SK-N-SH treated with all-trans-retinoic acid at 6 μM for 48 hours (cell line): Measurements from ENCODE around the gene GBX1.

Source experiments
- ATAC-seq: fragments of 200-7000 bp; cut with Tn5 transposase; 3 replicates; pipeline ENCODE4 v1.9.1; 2020; ENCODE audit warnings: mild to moderate bottlenecking, moderate library complexity
- ARNTL ChIP-seq: fragments of 450-650 bp; formaldehyde crosslinking; IDR thresholded peaks from 2 replicates; pipeline ENCODE4 v1.5.0; 2020; ENCODE audit warnings: low read depth, mild to moderate bottlenecking, moderate library complexity, borderline replicate concordance
- BACH2 ChIP-seq: fragments of 250-450 bp; sonication (Bioruptor Pico); IDR thresholded peaks from 2 replicates; pipeline ENCODE4 v1.9.0; 2021; ENCODE audit warnings: mild to moderate bottlenecking, borderline replicate concordance
- CSDC2 ChIP-seq: fragments of 250-450 bp; sonication (Bioruptor Pico); IDR thresholded peaks from 2 replicates; pipeline ENCODE4 v1.5.0; 2020; ENCODE audit warnings: mild to moderate bottlenecking, moderate library complexity
- ESRRG ChIP-seq: fragments of 250-450 bp; sonication (Bioruptor Pico); IDR thresholded peaks from 2 replicates; pipeline ENCODE4 v1.6.1; 2021; ENCODE audit warnings: mild to moderate bottlenecking
- GLIS3 ChIP-seq: fragments of 250-450 bp; sonication (Bioruptor Pico); IDR thresholded peaks from 2 replicates; pipeline ENCODE4 v1.5.0; 2020; ENCODE audit warnings: mild to moderate bottlenecking, moderate library complexity
- ISL1 ChIP-seq: fragments of 250-450 bp; sonication (Bioruptor Pico); IDR thresholded peaks from 2 replicates; pipeline ENCODE4 v2.1.2; 2022; ENCODE audit warnings: mild to moderate bottlenecking, moderate library complexity
- OSR1 ChIP-seq: fragments of 250-450 bp; sonication (Bioruptor Pico); IDR thresholded peaks from 2 replicates; pipeline ENCODE4 v1.8.0; 2022; ENCODE audit warnings: moderate library complexity, mild to moderate bottlenecking, inconsistent platforms
- RARB ChIP-seq: fragments of 250-450 bp; sonication (Bioruptor Pico); IDR thresholded peaks from 2 replicates; pipeline ENCODE4 v1.8.0; 2021; ENCODE audit warnings: mild to moderate bottlenecking, moderate library complexity
- SNAI2 ChIP-seq: fragments of 250-450 bp; sonication (Bioruptor Pico); IDR thresholded peaks from 2 replicates; pipeline ENCODE4 v1.5.0; 2020; ENCODE audit warnings: mild to moderate bottlenecking, moderate library complexity
- TCF4 ChIP-seq: fragments of 250-450 bp; sonication (Bioruptor Pico); IDR thresholded peaks from 2 replicates; pipeline ENCODE4 v1.8.0; 2021; ENCODE audit warnings: mild to moderate bottlenecking, moderate library complexity, borderline replicate concordance
- TOX ChIP-seq: fragments of 250-450 bp; sonication (Bioruptor Pico); IDR thresholded peaks from 2 replicates; pipeline ENCODE4 v1.8.0; 2021; ENCODE audit warnings: mild to moderate bottlenecking, moderate library complexity, borderline replicate concordance
- TSHZ2 ChIP-seq: fragments of 250-450 bp; sonication (Bioruptor Pico); IDR thresholded peaks from 2 replicates; pipeline ENCODE4 v1.5.0; 2020; ENCODE audit warnings: mild to moderate bottlenecking, moderate library complexity
- ZC3H10 ChIP-seq: fragments of 250-450 bp; sonication (Bioruptor Pico); IDR thresholded peaks from 2 replicates; pipeline ENCODE4 v1.5.1; 2021; ENCODE audit warnings: mild to moderate bottlenecking, moderate library complexity
- ZFP3 ChIP-seq: fragments of 250-450 bp; sonication (Bioruptor Pico); IDR thresholded peaks from 2 replicates; pipeline ENCODE4 v1.5.0; 2020; ENCODE audit warnings: mild to moderate bottlenecking, moderate library complexity
- ZFP30 ChIP-seq: fragments of 450-650 bp; formaldehyde crosslinking; IDR thresholded peaks from 2 replicates; pipeline ENCODE4 v1.5.0; 2022; ENCODE audit warnings: mild to moderate bottlenecking, moderate library complexity
- ZNF565 ChIP-seq: fragments of 450-650 bp; formaldehyde crosslinking; conservative IDR thresholded peaks from 2 replicates; pipeline ENCODE4 v1.5.0; 2020; ENCODE audit warnings: low read depth, mild to moderate bottlenecking, moderate library complexity
- ZNF70 ChIP-seq: fragments of 450-650 bp; formaldehyde crosslinking; IDR thresholded peaks from 2 replicates; pipeline ENCODE4 v1.5.0; 2020; ENCODE audit warnings: mild to moderate bottlenecking, moderate library complexity
- ZNF8 ChIP-seq: fragments of 450-650 bp; formaldehyde crosslinking; IDR thresholded peaks from 2 replicates; pipeline ENCODE4 v1.5.0; 2020; ENCODE audit warnings: mild to moderate bottlenecking, moderate library complexity
- TF ChIP-seq, protein P1 (sequence below): fragments of 250-450 bp; sonication (Bioruptor Pico); IDR thresholded peaks from 2 replicates; pipeline ENCODE4 v1.8.0; 2020; ENCODE audit warnings: mild to moderate bottlenecking, moderate library complexity, borderline replicate concordance
- TF ChIP-seq, protein P2 (sequence below): fragments of 250-450 bp; sonication (Bioruptor Pico); IDR thresholded peaks from 2 replicates; pipeline ENCODE4 v1.5.1; 2021; ENCODE audit warnings: mild to moderate bottlenecking, moderate library complexity
- TF ChIP-seq, protein P3 (sequence below): fragments of 250-450 bp; sonication (Bioruptor Pico); IDR thresholded peaks from 2 replicates; pipeline ENCODE4 v1.8.0; 2021; ENCODE audit warnings: low read depth, mild to moderate bottlenecking, moderate library complexity, borderline replicate concordance

GBX1 gene

DNA sequence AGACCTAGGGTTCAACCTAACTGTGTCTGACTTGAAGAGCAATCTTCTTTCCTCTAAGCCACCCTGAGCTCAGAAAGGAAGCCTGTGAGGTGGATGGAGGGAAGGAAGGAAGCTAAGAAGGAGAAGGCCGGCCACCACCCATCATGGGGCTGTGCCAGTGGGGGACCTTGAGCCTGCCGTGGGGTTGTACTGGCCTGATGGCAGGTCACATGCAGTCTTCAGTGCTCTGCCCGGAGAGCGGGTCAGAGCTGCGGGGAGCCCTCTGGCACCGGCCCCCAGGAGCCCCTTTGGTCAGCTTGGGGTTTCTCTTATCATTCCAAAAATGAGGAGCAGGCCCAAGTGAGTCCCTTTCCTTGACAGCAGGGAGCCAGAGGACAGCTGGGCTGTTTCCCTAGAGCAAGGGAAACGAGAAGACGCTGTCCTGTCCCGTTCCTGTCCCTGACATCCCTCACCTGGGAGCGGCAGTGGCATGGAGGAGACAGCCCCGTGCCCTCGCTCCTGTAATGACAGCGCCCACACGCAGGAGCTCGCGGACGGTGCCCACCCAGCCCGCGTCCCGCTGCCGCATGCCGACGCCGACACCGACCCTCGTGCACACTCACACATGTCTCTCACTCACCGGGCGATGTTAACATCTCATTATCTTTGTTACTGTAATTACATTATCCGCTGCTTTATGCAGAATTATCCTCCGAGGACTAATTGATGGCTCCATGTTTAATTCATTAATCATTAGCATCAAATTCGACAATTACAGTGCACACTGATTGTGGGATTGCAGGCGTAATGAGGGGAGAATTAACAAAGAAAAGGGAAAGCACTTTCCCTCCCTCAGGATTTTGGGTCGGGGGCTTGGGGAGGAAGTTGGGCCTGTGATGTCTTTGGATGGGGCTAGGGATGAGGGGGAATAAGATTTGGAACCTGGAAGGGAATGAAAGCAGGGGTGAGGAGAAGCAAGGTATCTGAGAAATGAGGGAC is 31.3 kb downstream of the GBX1 start:
- no peak for ATAC-seq
- no peak for TF ChIP-seq BACH2 (CRISPR knock-in tag)
- no peak for TF ChIP-seq OSR1 (CRISPR knock-in tag)
- TF ChIP-seq ESRRG: no peak
- TF ChIP-seq, protein P1, sequence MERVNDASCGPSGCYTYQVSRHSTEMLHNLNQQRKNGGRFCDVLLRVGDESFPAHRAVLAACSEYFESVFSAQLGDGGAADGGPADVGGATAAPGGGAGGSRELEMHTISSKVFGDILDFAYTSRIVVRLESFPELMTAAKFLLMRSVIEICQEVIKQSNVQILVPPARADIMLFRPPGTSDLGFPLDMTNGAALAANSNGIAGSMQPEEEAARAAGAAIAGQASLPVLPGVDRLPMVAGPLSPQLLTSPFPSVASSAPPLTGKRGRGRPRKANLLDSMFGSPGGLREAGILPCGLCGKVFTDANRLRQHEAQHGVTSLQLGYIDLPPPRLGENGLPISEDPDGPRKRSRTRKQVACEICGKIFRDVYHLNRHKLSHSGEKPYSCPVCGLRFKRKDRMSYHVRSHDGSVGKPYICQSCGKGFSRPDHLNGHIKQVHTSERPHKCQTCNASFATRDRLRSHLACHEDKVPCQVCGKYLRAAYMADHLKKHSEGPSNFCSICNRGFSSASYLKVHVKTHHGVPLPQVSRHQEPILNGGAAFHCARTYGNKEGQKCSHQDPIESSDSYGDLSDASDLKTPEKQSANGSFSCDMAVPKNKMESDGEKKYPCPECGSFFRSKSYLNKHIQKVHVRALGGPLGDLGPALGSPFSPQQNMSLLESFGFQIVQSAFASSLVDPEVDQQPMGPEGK: no peak
- TF ChIP-seq TCF4: no peak
- no peak for TF ChIP-seq ZC3H10 (CRISPR knock-in tag)
- TF ChIP-seq ZNF70: no peak
- no peak for TF ChIP-seq TSHZ2 (CRISPR knock-in tag)
- TF ChIP-seq ARNTL (CRISPR knock-in tag): no peak

DNA sequence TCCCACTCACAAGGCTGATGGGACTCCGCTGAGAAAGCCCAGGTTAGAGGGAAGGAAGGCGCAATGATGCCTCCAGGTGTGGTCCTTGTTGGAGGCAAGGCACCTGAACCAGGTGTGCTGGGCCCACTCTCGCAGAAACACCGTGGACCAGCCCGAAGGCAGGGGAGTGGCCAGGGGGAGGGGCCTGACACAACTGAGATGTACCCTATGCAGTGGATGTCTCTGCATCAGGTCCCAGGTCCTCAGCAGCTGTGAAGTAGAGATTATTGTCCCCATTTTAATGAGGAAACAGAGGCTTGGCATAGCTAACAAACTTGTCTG is 32.0 kb downstream of the GBX1 start:
- TF ChIP-seq ZFP30 (CRISPR knock-in tag) (no peak), TOX (no peak), SNAI2 (CRISPR knock-in tag) (no peak), ZNF8 (CRISPR knock-in tag) (no peak), TCF4 (no peak), CSDC2 (CRISPR knock-in tag) (no peak), BACH2 (CRISPR knock-in tag) (no peak), OSR1 (CRISPR knock-in tag) (no peak), ZC3H10 (CRISPR knock-in tag) (no peak), ARNTL (CRISPR knock-in tag) (no peak), ESRRG (no peak), ZFP3 (no peak), ZNF70 (no peak), ZNF565 (CRISPR knock-in tag) (no peak), RARB (CRISPR knock-in tag) (no peak), GLIS3 (no peak), ISL1 (CRISPR knock-in tag) (no peak)
- TF ChIP-seq, protein P2, sequence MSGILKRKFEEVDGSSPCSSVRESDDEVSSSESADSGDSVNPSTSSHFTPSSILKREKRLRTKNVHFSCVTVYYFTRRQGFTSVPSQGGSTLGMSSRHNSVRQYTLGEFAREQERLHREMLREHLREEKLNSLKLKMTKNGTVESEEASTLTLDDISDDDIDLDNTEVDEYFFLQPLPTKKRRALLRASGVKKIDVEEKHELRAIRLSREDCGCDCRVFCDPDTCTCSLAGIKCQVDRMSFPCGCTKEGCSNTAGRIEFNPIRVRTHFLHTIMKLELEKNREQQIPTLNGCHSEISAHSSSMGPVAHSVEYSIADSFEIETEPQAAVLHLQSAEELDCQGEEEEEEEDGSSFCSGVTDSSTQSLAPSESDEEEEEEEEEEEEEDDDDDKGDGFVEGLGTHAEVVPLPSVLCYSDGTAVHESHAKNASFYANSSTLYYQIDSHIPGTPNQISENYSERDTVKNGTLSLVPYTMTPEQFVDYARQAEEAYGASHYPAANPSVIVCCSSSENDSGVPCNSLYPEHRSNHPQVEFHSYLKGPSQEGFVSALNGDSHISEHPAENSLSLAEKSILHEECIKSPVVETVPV (CRISPR knock-in tag): no peak
- TF ChIP-seq, protein P1: no peak
- TF ChIP-seq, protein P3, sequence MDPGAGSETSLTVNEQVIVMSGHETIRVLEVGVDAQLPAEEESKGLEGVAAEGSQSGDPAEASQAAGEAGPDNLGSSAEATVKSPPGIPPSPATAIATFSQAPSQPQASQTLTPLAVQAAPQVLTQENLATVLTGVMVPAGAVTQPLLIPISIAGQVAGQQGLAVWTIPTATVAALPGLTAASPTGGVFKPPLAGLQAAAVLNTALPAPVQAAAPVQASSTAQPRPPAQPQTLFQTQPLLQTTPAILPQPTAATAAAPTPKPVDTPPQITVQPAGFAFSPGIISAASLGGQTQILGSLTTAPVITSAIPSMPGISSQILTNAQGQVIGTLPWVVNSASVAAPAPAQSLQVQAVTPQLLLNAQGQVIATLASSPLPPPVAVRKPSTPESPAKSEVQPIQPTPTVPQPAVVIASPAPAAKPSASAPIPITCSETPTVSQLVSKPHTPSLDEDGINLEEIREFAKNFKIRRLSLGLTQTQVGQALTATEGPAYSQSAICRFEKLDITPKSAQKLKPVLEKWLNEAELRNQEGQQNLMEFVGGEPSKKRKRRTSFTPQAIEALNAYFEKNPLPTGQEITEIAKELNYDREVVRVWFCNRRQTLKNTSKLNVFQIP (CRISPR knock-in tag): no peak
- TF ChIP-seq, all 23 proteins: peak for 0
- ATAC-seq: no peak
